RWPE1 (cell line): ENCODE results near the gene OGFR.

Experiments
- CTCF ChIA-PET: fragments of 350-600 bp; sonication (Branson Sonifier 250); formaldehyde crosslinking; extraction: SDS; loops from one replicate; lab custom pipeline; 2021; lab: Yijun Ruan, JAX
- POLR2A ChIA-PET: fragments of 400-600 bp; formaldehyde crosslinking; extraction: SDS; loops from one replicate; lab custom pipeline; 2020; ENCODE audit warnings: antibody characterized with exemption; ENCODE audit not compliant: low non-redundant PET; lab: Yijun Ruan, JAX
- DNase-seq: peaks from one replicate; pipeline ENCODE4 v3.0.0; 2012; ENCODE audit warnings: low spot score
- H3K27ac ChIP-seq: fragments of 450-650 bp; 2 replicates; pipeline ENCODE4 v1.5.1; 2017
- CTCF ChIP-seq: fragments of 450-650 bp; conservative IDR thresholded peaks from 2 replicates; pipeline ENCODE4 v1.5.1; 2017; ENCODE audit warnings: low read depth, mild to moderate bottlenecking

The OGFR gene

DNA sequence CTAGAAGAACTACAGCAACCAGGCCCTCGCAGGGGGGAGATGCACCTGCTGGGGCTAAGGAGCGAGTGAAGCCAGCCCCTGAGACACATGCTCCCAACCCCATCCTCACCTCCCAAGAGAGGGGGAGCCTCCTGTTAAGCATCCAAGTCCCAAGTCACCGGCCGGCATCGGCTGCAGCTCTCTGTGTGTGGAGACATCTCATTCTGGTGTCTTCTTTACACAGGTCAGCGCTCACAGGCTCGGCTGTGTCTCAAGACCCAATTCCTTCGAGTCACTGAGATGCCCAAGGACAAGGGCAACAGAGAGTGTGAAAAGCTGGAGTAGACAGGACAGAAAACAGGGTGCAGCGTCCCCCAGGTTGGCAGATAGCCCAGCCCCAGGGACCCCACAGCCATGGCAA, 29.4 kb upstream of the OGFR start:
- no peak for DNase-seq
- ChIA-PET CTCF (interaction anchor here (0.6 to 0.8 kb wide), 2 partner anchors 69 to 71 kb away, joined by 3 read pairs; no protein-coding TSS in a partner anchor), POLR2A (no interaction called here)
- H3K27ac ChIP-seq = peak overlapping the region; percentile 99
- TF ChIP-seq CTCF = no peak

DNA sequence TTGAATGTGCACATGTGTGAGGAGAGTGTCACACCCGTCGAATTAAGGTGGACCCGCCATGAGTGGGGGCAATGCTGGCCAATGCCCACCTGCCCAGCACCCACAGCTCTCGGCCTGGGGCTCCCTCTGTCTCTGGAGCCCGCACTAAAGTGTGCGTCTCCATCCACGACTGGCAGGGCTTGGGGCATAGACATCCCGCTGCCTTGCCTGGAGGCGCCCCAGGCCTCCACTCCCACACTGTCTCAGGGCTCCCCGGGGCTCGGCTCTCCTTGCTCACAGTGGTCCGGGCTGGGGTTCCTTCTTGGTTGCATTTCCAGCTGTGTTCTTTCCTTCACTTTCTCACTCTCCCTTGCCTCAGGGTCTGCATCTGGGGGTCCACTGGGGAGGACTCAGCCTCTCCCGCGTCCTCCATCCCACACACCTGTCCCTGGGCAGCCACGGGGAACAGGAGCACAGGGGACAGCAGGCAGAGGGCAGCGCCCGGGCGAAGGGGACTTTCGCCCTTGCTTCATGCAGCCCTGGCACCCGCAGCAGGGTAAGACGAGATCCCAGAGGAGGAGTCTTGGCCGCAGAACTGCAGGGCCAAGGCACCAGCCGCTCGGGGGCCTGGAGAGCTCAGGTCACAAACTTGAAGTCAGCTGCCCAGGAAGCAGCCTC, 28.5 kb upstream of the OGFR start:
- ChIA-PET POLR2A (no interaction called here), CTCF (interaction anchor here (0.5 to 0.8 kb wide), 2 partner anchors 19 to 72 kb away, joined by 3 read pairs; no protein-coding TSS in a partner anchor)
- no peak for TF ChIP-seq CTCF
- peak overlapping the region; percentile 99 for H3K27ac ChIP-seq
- DNase-seq = no peak

DNA sequence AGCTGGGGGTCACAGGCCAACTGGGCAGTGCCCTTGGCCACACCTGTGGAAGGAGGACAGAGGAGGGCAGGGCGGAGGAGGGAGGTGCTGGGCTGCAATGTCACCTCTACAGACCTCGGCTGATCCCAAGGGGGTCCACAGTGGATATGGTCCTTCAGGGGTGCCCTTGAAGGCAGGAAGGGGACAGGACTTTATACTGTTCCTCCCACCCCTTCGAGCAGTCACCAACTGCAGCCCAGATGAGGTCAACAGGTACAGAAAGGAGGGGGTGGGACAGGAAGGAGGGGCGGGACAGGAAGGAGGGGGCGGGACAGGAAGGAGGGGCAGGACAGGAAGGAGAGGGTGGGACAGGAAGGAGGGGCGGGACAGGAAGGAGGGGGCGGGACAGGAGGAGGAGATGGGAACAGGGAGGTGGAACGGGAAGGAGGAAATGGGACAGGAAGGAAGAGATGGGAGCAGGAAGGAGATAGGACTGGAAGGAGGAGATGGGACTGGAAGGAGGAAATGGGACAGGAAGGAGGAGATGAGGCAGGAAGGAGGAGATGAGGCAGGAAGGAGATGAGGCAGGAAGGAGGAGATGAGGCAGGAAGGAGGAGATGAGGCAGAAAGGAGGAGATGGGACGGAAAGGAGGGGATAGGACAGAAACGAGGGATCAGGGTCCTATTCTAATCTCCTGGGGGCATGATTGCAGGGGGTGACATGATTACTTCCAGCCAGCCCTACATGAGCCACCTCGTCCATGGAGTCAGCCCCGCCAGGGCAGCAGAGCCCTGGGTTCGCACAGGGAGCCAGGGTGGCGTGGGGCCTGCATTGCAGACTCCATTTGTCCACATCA, 27.7 kb upstream of the OGFR start:
- peak; percentile 94 for DNase-seq
- H3K27ac ChIP-seq = peak overlapping the region; percentile 99
- no peak for TF ChIP-seq CTCF
- ChIA-PET POLR2A (no interaction called here), CTCF (interaction anchor here (0.5 kb wide), 1 partner anchor 18 kb away, joined by 3 read pairs; no protein-coding TSS in a partner anchor)

DNA sequence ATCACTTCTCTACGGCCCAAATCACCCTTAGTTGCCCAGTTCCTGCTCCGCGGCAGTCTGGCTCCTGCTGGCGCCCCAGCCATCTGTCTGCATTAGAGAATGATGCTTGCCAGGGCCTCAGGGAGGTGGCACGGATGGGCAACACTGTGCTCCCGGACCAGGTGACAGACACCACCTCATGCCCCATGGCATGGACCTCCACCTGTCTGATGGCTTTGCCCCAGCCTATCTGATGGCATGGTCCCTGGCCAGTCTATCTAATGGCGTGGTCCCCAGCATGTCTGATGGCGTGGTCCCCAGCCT, 27.2 kb upstream of the OGFR start:
- POLR2A ChIA-PET = no interaction called here
- H3K27ac ChIP-seq = peak overlapping the region; percentile 99
- CTCF ChIA-PET = no interaction called here

GRCh38 chr20:62778058-62778457, 26.6 kb upstream of the OGFR start:
- TF ChIP-seq CTCF = no peak
- DNase-seq = no peak
- POLR2A ChIA-PET = no interaction called here
- CTCF ChIA-PET = no interaction called here
- H3K27ac ChIP-seq = 0 out of 2 replicates have a peak overlapping the region, but pooled peaks have one; percentile 5

More for the DNA sequence above, 27.2 kb upstream of the OGFR start:
- TF ChIP-seq CTCF = no peak
- no peak for DNase-seq

DNA sequence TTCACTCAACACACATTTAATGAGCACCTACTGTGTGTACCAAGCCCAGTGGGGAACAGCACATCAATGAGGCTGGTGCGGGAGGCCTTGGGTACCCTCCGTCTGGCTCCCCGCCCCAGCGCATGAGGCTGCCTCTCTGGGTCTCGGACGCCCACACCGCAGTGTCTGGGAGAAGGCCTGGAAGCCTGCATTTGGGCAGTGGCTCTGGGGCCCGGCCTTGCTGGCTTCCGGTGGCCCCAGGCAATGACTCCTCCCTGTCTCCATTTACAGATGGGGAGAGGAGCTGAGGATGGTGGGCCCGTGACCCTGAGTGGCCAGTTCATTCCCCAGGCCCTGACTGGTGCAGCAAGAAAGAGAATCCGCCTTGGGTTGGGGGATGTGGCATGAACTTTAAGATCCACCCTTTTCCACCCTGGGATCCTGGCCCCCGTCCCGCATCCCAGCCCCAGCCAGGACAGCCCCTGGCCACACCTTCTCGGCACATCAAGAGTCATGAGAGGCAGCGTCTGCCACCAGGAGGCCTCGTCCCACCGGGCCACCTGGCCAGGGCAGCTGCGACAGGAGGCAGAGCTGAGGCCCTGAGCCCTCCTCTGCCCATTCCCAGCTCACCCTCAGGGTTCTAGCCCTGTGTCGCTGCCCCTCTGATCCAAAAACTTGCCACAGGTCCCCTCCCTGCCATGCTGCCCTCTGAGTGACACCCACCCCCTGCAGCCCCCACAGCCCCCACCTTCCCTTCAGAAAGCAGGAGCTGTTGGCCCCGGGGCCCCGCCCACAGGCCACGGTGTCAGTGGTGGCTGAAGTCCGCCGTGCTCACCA, 25.8 kb upstream of the OGFR start:
- ChIA-PET POLR2A (no interaction called here), CTCF (no interaction called here)
- H3K27ac ChIP-seq = peak overlapping the region; percentile 5; the same call in 1 of the 2 replicates
- no peak for TF ChIP-seq CTCF
- no peak for DNase-seq
